GM18520 (cell line): ENCODE measurements around the gene LDLRAD3.

Experiments
- ATAC-seq: cut with Tn5 transposase; IDR thresholded peaks from one replicate; pipeline ENCODE4 v1.9.1; 2021; ENCODE audit not compliant: unreplicated experiment

The LDLRAD3 gene

GRCh38 chr11:36229091-36229705, 285.3 kb downstream of the LDLRAD3 start:
- ATAC-seq = no peak

DNA sequence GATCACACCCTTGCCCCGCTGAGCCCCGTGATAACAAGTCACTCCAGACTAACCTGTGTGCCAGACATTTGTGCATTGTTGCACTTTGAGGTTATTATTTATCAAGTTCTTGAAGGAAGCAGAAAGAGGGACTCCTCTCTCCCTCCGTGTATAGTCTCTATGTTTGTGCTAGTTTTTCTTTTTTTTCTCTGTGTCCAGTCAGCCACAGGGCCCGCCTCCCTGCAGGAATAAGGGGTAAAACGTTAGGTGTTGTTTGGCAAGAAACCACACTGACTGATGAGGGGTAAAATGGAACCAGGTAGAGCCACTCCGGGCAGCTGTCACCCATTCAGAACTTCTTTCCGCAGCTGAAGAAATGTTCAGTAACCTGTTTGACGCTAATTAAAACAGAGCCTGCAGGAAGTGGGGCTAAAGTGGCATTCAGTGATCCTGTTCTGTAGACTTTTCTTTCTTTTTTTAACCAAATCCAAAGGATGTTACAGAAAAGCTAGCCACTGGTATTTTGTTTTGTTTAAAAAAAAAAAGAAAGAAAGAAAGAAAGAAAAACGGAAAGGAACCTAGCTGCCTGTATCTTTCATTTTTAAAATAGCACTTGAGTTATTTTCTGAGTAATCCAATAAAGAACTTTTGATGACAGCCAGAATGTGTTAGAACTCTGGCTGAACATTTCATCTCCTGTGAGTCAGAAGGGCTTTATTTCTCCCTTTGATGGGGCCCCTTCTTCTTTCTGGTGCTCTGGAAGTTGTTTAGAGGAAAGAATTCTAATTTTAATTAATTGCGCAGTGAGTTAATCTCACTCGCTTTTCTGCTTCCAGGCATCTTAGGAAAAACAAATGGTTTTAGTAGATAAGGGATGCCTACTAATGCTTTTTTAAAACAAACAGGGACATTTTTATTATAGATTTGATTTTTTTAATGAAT, 287.2 kb downstream of the LDLRAD3 start:
- ATAC-seq = no peak

- ATAC-seq = no peak
Measured at GRCh38 chr11:36233204-36233603, 289.3 kb downstream of the LDLRAD3 start.

DNA sequence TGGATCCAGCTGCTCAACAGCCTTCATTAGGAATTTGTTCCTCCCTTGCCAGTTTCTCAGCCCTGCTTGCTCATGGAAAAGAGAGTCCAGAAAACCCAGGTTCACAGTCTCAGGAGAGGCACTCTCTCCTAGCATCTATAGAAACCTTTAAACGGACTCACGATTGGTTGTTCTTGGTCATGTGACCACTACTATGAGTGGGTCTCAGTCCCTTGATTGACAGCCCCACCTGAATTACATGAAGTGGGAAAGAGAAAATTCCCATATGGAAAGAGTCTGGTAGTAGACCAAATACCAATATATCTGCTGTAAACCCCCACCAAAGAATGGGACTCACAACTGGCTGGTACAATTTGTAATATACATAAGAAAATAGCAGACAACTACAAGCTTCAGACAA, 291.0 kb downstream of the LDLRAD3 start:
- ATAC-seq = no peak

GRCh38 chr11:36235750-36236149, 291.9 kb downstream of the LDLRAD3 start:
- no peak for ATAC-seq

GRCh38 chr11:36237391-36237790, 293.5 kb downstream of the LDLRAD3 start:
- no peak for ATAC-seq

DNA sequence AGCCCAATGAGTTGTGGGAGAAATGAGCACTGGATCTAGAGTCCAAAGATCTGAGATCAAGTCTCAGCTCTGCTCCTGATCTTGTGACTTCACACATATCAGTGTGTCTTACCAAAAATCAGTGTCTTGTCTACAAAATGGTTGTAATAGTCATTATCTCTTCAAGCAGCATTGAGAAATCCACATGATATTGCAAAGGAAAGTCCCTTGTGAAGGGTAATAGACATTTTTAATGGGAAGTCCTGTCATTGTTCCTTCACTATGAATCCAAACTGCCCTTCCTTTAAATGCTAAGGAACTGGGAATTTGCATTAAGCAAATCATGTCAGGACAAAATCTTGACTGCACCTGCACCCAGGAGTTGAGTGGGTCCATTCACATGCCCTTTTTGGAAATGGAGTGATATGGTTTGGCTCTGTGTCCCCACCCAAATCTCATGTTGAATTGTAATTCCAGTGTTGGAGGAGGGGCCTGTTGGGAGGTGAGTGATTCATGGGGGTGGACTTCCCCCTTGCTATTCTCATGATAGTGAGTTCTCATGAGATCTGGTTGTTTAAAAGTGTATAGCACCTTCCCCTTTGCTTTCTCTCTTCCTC, 294.3 kb downstream of the LDLRAD3 start:
- ATAC-seq = no peak

GRCh38 chr11:36238881-36239280, 295.0 kb downstream of the LDLRAD3 start:
- no peak for ATAC-seq

DNA sequence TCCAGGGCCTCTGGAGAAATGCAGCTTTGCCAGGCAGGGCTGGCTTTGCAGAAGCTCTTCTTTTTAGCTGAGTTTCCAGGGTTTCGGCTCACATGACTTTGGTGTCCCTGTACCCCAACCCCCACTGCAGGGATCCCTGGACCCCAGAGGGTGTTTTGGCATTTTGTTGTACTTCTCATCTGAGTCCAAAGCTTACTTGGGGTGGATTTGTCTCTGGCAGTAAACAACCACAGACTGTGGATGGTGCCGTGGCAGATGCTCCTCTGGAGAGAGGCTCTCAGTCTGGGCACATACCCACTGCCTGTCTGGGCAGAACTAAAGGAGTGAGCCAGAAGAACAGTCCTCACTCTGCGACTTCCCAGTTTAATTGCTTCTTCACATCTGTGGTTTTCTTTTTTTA, 295.8 kb downstream of the LDLRAD3 start:
- ATAC-seq = no peak

- ATAC-seq = no peak
Measured at GRCh38 chr11:36240173-36240572, 296.3 kb downstream of the LDLRAD3 start.

DNA sequence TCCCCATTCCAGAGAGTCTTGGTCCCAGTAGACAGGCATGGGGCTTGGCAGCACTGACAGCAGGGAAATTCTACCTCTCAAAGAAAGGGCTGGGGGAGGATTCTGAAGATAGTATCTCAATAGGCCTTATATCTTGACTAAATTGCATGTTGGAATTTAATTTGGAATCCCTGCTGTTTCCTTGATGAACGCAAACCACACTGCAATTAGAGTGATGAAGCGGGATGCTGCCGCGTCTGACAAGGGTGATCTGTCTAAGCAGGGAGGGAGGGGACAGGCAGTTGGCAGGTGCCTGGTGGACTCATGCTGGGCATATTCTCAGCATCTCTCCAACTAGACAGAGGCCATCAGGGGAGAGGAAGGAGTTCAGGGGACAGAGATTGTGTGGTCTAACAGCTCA, 296.9 kb downstream of the LDLRAD3 start:
- ATAC-seq = no peak

GRCh38 chr11:36241497-36241896, 297.6 kb downstream of the LDLRAD3 start:
- no peak for ATAC-seq

GRCh38 chr11:36243641-36244040, 299.8 kb downstream of the LDLRAD3 start:
- no peak for ATAC-seq

DNA sequence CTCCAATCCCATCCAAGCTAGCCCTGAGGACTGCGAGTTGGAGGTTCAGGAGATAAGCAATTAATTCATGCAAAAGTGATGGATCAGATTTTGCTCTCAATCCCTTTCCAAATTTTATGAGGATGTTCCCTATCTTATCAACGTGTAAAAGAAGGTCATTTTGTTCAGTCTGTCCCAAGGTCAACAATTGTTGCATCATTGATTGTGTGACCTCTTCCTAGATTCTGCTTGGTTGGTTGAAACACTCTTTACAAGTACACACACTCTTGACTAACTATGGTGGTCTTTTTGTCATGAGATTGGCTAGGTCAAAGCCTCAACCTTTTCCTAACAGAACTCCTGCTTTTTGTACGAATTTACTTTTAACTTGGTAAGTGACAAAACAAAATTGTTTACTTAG, 303.6 kb downstream of the LDLRAD3 start:
- ATAC-seq = no peak

GRCh38 chr11:36248436-36248835, 304.6 kb downstream of the LDLRAD3 start:
- ATAC-seq = no peak

- no peak for ATAC-seq
Measured at GRCh38 chr11:36249246-36249645, 305.4 kb downstream of the LDLRAD3 start.

DNA sequence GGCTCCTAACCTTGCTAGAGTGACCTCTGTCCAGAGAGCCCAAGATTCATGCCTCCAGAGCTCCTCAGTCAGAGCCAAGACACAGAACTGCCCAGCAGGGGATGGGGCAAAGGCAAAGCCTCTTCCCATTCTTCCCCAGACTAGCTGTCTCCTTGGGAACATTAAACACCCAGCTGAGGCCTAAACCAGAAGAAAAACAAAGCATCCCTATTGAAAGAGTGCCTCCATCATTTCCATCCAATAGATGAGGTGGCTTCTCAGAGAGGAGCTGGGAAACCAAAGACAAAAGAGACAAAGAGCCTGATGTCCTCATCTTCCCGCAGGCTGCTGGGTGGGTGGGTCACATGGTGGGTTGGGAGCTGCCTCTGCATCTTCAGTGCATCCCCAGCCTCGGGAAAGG, 308.0 kb downstream of the LDLRAD3 start:
- no peak for ATAC-seq

GRCh38 chr11:36253238-36253637, 309.4 kb downstream of the LDLRAD3 start:
- ATAC-seq = no peak

- ATAC-seq = no peak
Measured at GRCh38 chr11:36254713-36255112, 310.9 kb downstream of the LDLRAD3 start.

DNA sequence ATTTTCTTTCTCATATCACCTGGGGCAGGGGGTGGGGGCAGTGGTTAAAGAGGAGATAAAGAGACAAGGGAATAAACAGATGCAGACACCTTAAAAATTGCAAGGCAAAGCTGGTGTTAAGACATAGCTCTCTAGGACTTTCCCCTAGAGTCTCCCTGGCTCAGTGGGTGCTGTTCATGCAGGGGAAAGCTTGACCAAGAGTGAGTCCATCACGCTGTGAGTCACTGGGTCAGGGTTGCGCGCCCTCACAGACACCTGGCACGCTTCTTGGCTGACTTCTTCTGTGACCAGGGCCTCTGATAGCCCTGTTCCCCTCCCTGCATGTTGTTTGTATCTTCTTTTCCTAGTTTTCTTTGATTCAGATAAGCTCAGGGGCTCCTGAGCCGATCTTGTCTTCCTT, 313.5 kb downstream of the LDLRAD3 start:
- ATAC-seq = no peak

- no peak for ATAC-seq
Measured at GRCh38 chr11:36258730-36259360, 315.0 kb downstream of the LDLRAD3 start.

- no peak for ATAC-seq
Measured at GRCh38 chr11:36261094-36261493, 317.2 kb downstream of the LDLRAD3 start.
